ENCODE data around the gene ASCC3.

ASCC3 gene

DNA sequence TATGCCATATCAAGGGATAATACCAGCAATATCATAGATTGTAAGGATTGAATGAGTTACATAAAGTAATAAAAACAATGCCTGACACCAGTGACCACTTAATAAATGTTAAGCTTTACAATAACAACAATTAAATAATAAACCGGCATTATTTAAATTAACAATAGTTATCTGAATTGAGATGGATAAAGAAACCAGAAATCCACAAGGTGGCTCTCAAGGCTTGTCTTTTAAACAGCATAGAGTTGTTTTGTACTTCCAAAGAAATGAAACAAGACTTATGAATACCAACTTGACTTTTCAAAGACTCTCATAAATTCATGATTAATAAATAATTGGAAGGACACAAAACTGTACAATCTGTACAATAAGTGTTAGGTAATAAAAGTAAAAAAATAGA lies 203.1 kb downstream of the ASCC3 start:
- no CpG with 5 or more reads among the region's 1 CpG for WGBS
- Histone ChIP-seq H4K91ac (ENCODE audit: low read length) (no peak overlapping the region), H3K36me3 (ENCODE audit: control insufficient read depth in 1 of 2, insufficient read depth in 2 of 2, low read depth in 1 of 2, low read length in 2 of 2) (peaks cover 0 to 14% of the 10 kb centered on the region in 2 experiments), H3K4me1 (ENCODE audit: control insufficient read depth, insufficient read depth, low read depth, low read length) (no peaks in the 10 kb centered on the region), H2BK12ac (ENCODE audit: low read length in 2 of 2) (no peak overlapping the region), H2AK5ac (ENCODE audit: low read length, severe bottlenecking) (no peak overlapping the region), H2BK15ac (ENCODE audit: low read depth, poor library complexity, severe bottlenecking) (no peak overlapping the region), H3K18ac (ENCODE audit: low read depth in 1 of 2, low read length in 2 of 2) (no peak overlapping the region), H3K4me2 (ENCODE audit: low read length, poor library complexity, severe bottlenecking) (no peak overlapping the region), H3K9me3 (ENCODE audit: control insufficient read depth, low read length) (no peaks in the 10 kb centered on the region), H2AFZ (ENCODE audit: low read depth, low read length) (no peak overlapping the region), H3K9ac (ENCODE audit: low read length) (no peak overlapping the region), H3K4ac (ENCODE audit: low read depth in 1 of 2, low read length in 2 of 2) (no peak overlapping the region), H4K8ac (ENCODE audit: low read length) (no peak overlapping the region), H2BK120ac (ENCODE audit: low read depth, low read length) (no peak overlapping the region), H3K27me3 (ENCODE audit: control insufficient read depth in 1 of 2, insufficient read depth in 1 of 2, low read length in 2 of 2) (no peaks in the 10 kb centered on the region), H3K79me1 (replicated peaks; ENCODE audit: low read length, poor library complexity, severe bottlenecking) (peaks cover 2% of the 10 kb centered on the region), H3K23ac (ENCODE audit: low read length in 2 of 2) (no peak overlapping the region), H2BK5ac (ENCODE audit: low read depth, low read length, poor library complexity, severe bottlenecking) (no peak overlapping the region), H3K14ac (ENCODE audit: low read length in 2 of 2) (no peak overlapping the region), H3K4me3 (ENCODE audit: insufficient read depth in 1 of 2, low read depth in 1 of 2, low read length in 2 of 2) (no peak overlapping the region), H3K27ac (ENCODE audit: low read length, poor library complexity, severe bottlenecking) (no peak overlapping the region)
- no peak for DNase-seq

DNA sequence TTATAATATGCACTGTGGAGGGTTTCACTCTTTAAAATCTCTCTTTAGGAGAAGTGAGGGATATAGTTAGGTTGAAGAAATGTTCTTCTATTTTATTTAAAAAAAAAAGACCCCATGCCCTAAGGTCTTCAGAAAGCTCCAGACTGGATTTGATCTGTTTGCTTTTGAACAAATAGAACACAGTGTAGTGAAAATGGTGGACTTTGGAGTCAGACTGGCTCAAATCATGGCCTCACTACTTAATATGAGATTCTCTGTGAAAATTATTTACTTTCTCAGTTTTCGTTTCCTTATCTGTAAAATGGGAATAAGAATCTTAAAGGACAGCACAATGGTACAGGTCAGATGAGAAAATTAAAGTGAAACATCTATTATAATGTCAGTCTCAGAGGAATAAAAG lies 203.9 kb downstream of the ASCC3 start:
- H3K9me3 ChIP-seq (ENCODE audit: control insufficient read depth, low read length), result no peaks in the 10 kb centered on the region
- H2BK12ac ChIP-seq (ENCODE audit: low read length in 2 of 2), result no peak overlapping the region
- no peak overlapping the region for H2AK5ac ChIP-seq (ENCODE audit: low read length, severe bottlenecking)
- no peaks in the 10 kb centered on the region for H3K4me1 ChIP-seq (ENCODE audit: control insufficient read depth, insufficient read depth, low read depth, low read length)
- H2AFZ ChIP-seq (ENCODE audit: low read depth, low read length), result no peak overlapping the region
- no peak overlapping the region for H2BK15ac ChIP-seq (ENCODE audit: low read depth, poor library complexity, severe bottlenecking)
- H3K27ac ChIP-seq (ENCODE audit: low read length, poor library complexity, severe bottlenecking), result no peak overlapping the region
- H2BK120ac ChIP-seq (ENCODE audit: low read depth, low read length), result no peak overlapping the region
- no peak overlapping the region for H4K91ac ChIP-seq (ENCODE audit: low read length)
- no peak overlapping the region for H3K4me2 ChIP-seq (ENCODE audit: low read length, poor library complexity, severe bottlenecking)
- H3K18ac ChIP-seq (ENCODE audit: low read depth in 1 of 2, low read length in 2 of 2), result no peak overlapping the region
- H4K8ac ChIP-seq (ENCODE audit: low read length), result no peak overlapping the region
- WGBS, result no CpG with 5 or more reads among the region's 1 CpG
- no peak overlapping the region for H3K14ac ChIP-seq (ENCODE audit: low read length in 2 of 2)
- H3K9ac ChIP-seq (ENCODE audit: low read length), result no peak overlapping the region
- no peak for DNase-seq
- no peak overlapping the region for H3K4ac ChIP-seq (ENCODE audit: low read depth in 1 of 2, low read length in 2 of 2)
- no peaks in the 10 kb centered on the region for H3K27me3 ChIP-seq (ENCODE audit: control insufficient read depth in 1 of 2, insufficient read depth in 1 of 2, low read length in 2 of 2)
- no peak overlapping the region for H2BK5ac ChIP-seq (ENCODE audit: low read depth, low read length, poor library complexity, severe bottlenecking)
- peaks cover 2% of the 10 kb centered on the region for H3K79me1 ChIP-seq (replicated peaks; ENCODE audit: low read length, poor library complexity, severe bottlenecking)
- no peak overlapping the region for H3K23ac ChIP-seq (ENCODE audit: low read length in 2 of 2)
- peaks cover 0 to 17% of the 10 kb centered on the region in 2 experiments for H3K36me3 ChIP-seq (ENCODE audit: control insufficient read depth in 1 of 2, insufficient read depth in 2 of 2, low read depth in 1 of 2, low read length in 2 of 2)
- H3K4me3 ChIP-seq (ENCODE audit: insufficient read depth in 1 of 2, low read depth in 1 of 2, low read length in 2 of 2), result no peak overlapping the region

- no peak for DNase-seq
- H2BK5ac ChIP-seq (ENCODE audit: low read depth, low read length, poor library complexity, severe bottlenecking), result no peak overlapping the region
- H3K27me3 ChIP-seq (ENCODE audit: control insufficient read depth in 1 of 2, insufficient read depth in 1 of 2, low read length in 2 of 2), result no peaks in the 10 kb centered on the region
- no peak overlapping the region for H3K4me3 ChIP-seq (ENCODE audit: insufficient read depth in 1 of 2, low read depth in 1 of 2, low read length in 2 of 2)
- H4K91ac ChIP-seq (ENCODE audit: low read length), result no peak overlapping the region
- peaks cover 0 to 25% of the 10 kb centered on the region in 2 experiments for H3K36me3 ChIP-seq (ENCODE audit: control insufficient read depth in 1 of 2, insufficient read depth in 2 of 2, low read depth in 1 of 2, low read length in 2 of 2)
- no peak overlapping the region for H3K27ac ChIP-seq (ENCODE audit: low read length, poor library complexity, severe bottlenecking)
- peaks cover 2% of the 10 kb centered on the region for H3K79me1 ChIP-seq (replicated peaks; ENCODE audit: low read length, poor library complexity, severe bottlenecking)
- no peak overlapping the region for H2AK5ac ChIP-seq (ENCODE audit: low read length, severe bottlenecking)
- H3K14ac ChIP-seq (ENCODE audit: low read length in 2 of 2), result no peak overlapping the region
- H3K4me2 ChIP-seq (ENCODE audit: low read length, poor library complexity, severe bottlenecking), result no peak overlapping the region
- H4K8ac ChIP-seq (ENCODE audit: low read length), result no peak overlapping the region
- no peak overlapping the region for H2BK120ac ChIP-seq (ENCODE audit: low read depth, low read length)
- no peak overlapping the region for H3K18ac ChIP-seq (ENCODE audit: low read depth in 1 of 2, low read length in 2 of 2)
- H3K23ac ChIP-seq (ENCODE audit: low read length in 2 of 2), result no peak overlapping the region
- no peak overlapping the region for H2BK12ac ChIP-seq (ENCODE audit: low read length in 2 of 2)
- no peaks in the 10 kb centered on the region for H3K4me1 ChIP-seq (ENCODE audit: control insufficient read depth, insufficient read depth, low read depth, low read length)
- no peak overlapping the region for H3K9ac ChIP-seq (ENCODE audit: low read length)
- no peak overlapping the region for H2BK15ac ChIP-seq (ENCODE audit: low read depth, poor library complexity, severe bottlenecking)
- H3K9me3 ChIP-seq (ENCODE audit: control insufficient read depth, low read length), result no peaks in the 10 kb centered on the region
- H3K4ac ChIP-seq (ENCODE audit: low read depth in 1 of 2, low read length in 2 of 2), result no peak overlapping the region
- 96% methylated on average over 1 of the region's 2 CpGs for WGBS
- no peak overlapping the region for H2AFZ ChIP-seq (ENCODE audit: low read depth, low read length)
These were observed 207.5 kb downstream of the ASCC3 start for GRCh38 chr6:100673641-100674040.

DNA sequence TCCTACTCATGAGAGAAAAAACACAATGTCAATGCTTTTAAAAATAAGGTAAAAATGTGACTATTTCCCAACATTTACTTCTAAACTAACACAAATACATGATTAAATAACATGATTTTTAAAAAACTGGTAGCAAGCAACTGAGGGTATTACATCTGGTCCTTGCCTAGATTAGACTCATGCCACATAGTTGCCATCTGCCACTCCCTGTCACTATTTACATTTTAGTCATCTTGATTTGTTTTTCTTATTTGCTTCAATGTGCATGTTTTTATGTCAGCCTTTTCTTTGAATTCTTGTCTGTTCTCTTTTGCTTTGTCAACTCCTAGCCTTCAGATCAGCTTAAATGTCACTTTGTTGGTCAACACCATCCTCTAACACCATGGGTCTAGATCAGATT lies 209.4 kb downstream of the ASCC3 start:
- no peak overlapping the region for H4K8ac ChIP-seq (ENCODE audit: low read length)
- no peak overlapping the region for H3K14ac ChIP-seq (ENCODE audit: low read length in 2 of 2)
- H2BK12ac ChIP-seq (ENCODE audit: low read length in 2 of 2), result no peak overlapping the region
- no peak overlapping the region for H3K9ac ChIP-seq (ENCODE audit: low read length)
- H2AK5ac ChIP-seq (ENCODE audit: low read length, severe bottlenecking), result no peak overlapping the region
- H3K36me3 ChIP-seq (ENCODE audit: control insufficient read depth in 1 of 2, insufficient read depth in 2 of 2, low read depth in 1 of 2, low read length in 2 of 2), result peaks cover 0 to 26% of the 10 kb centered on the region in 2 experiments
- H3K27me3 ChIP-seq (ENCODE audit: control insufficient read depth in 1 of 2, insufficient read depth in 1 of 2, low read length in 2 of 2), result no peaks in the 10 kb centered on the region
- H4K91ac ChIP-seq (ENCODE audit: low read length), result no peak overlapping the region
- no peak overlapping the region for H3K4ac ChIP-seq (ENCODE audit: low read depth in 1 of 2, low read length in 2 of 2)
- H3K4me1 ChIP-seq (ENCODE audit: control insufficient read depth, insufficient read depth, low read depth, low read length), result no peaks in the 10 kb centered on the region
- no peak for DNase-seq
- H3K79me1 ChIP-seq (replicated peaks; ENCODE audit: low read length, poor library complexity, severe bottlenecking), result peaks cover 2% of the 10 kb centered on the region
- no peak overlapping the region for H2BK5ac ChIP-seq (ENCODE audit: low read depth, low read length, poor library complexity, severe bottlenecking)
- no peaks in the 10 kb centered on the region for H3K9me3 ChIP-seq (ENCODE audit: control insufficient read depth, low read length)
- H2AFZ ChIP-seq (ENCODE audit: low read depth, low read length), result no peak overlapping the region
- no peak overlapping the region for H3K18ac ChIP-seq (ENCODE audit: low read depth in 1 of 2, low read length in 2 of 2)
- H3K27ac ChIP-seq (ENCODE audit: low read length, poor library complexity, severe bottlenecking), result no peak overlapping the region
- H3K23ac ChIP-seq (ENCODE audit: low read length in 2 of 2), result no peak overlapping the region
- H2BK120ac ChIP-seq (ENCODE audit: low read depth, low read length), result no peak overlapping the region
- no peak overlapping the region for H2BK15ac ChIP-seq (ENCODE audit: low read depth, poor library complexity, severe bottlenecking)
- no peak overlapping the region for H3K4me2 ChIP-seq (ENCODE audit: low read length, poor library complexity, severe bottlenecking)
- no peak overlapping the region for H3K4me3 ChIP-seq (ENCODE audit: insufficient read depth in 1 of 2, low read depth in 1 of 2, low read length in 2 of 2)

Data from mesenchymal stem cell (in vitro differentiated cells and primary cell).